Kidney (tissue), 14 donors: ENCODE measurements around the gene LDLRAD3. TPM values are rescaled to one million over a fixed set of nuclear protein-coding genes. Genes with fewer than 3 reads are reported as not detected.

ENCODE experiments used
- DNase-seq, 5 donors: peaks; one replicate each; pipeline ENCODE4 v3.0.0-alpha.2; 2013 to 2020
- FAIRE-seq: peaks from 2 replicates; lab custom pipeline; 2012; peaks lifted over from hg19 to GRCh38; lab: Jason Lieb, UNC
- H3K27ac ChIP-seq, 2 donors: one replicate each; pipeline ENCODE4 v1.7.0; 2013; ENCODE audit warnings: low read depth in 2 of 2, low read length in 2 of 2, inconsistent platforms in 1 of 2
- H3K27me3 ChIP-seq: one replicate; pipeline ENCODE4 v1.7.1; 2013; ENCODE audit warnings: low read length, inconsistent platforms; ENCODE audit not compliant: control insufficient read depth, insufficient read depth
- H3K36me3 ChIP-seq, 3 donors: one replicate each; pipeline versions ENCODE4 v1.7.0 to v1.7.1; 2013; ENCODE audit warnings: low read length in 3 of 3, control low read depth in 1 of 3, inconsistent platforms in 1 of 3; ENCODE audit not compliant: insufficient read depth in 3 of 3, control insufficient read depth in 2 of 3
- H3K4me1 ChIP-seq, 3 donors: one replicate each; pipeline versions ENCODE4 v1.7.0 to v1.7.1; 2013; ENCODE audit warnings: low read length in 3 of 3, inconsistent platforms in 1 of 3, low read depth in 1 of 3; ENCODE audit not compliant: control insufficient read depth in 2 of 3, insufficient read depth in 2 of 3
- H3K4me3 ChIP-seq, 3 donors: one replicate each; pipeline versions ENCODE4 v1.7.0 to v1.8.1; 2013; ENCODE audit warnings: low read length in 3 of 3, control low read depth in 1 of 3, inconsistent platforms in 1 of 3
- H3K9ac ChIP-seq, 3 donors: one replicate each; pipeline versions ENCODE4 v1.7.0 to v1.7.1; 2013; ENCODE audit warnings: low read length in 3 of 3, control low read depth in 1 of 3, inconsistent platforms in 1 of 3
- H3K9me3 ChIP-seq, 3 donors: one replicate each; pipeline versions ENCODE4 v1.7.0 to v1.7.1; 2013; ENCODE audit warnings: low read length in 3 of 3, control low read depth in 1 of 3, inconsistent platforms in 1 of 3; ENCODE audit not compliant: control insufficient read depth in 2 of 3, insufficient read depth in 1 of 3
- CTCF ChIP-seq: IDR thresholded peaks from 3 replicates; pipeline ENCODE4 v1.5.1; 2012; ENCODE audit warnings: mild to moderate bottlenecking, moderate library complexity, borderline replicate concordance; ENCODE audit not compliant: insufficient read depth; ENCODE audit errors: extremely low read depth
- intact Hi-C: fragments of 100-400 bp; cut with DNase I; formaldehyde crosslinking; loops from one replicate; pipeline ENCODE4 v1.11.1; 2022
- polyA plus RNA-seq: library from polyadenylated mRNA; stranded (reverse); fragments of 350-450 nt; fragmentation: Illumina TruSeq; extraction: RNeasy Lipid Tissue Mini Kit (QIAGEN cat#74804); gene quantifications from one replicate; pipeline ENCODE4 v1.2.3, GENCODE V29; 2014; ENCODE audit warnings: low read depth, low replicate concordance; ENCODE audit not compliant: insufficient read depth
- total RNA-seq: library from RNA; stranded (reverse); fragmentation: NEBNext Ultra II Directional; extraction: Animal tissue kit (Norgen Biotek cat#: 25700); gene quantifications from one replicate; pipeline ENCODE4 v1.2.1, GENCODE V29; 2021
- donor health status: control.
- donor health status: control.
- donor health status: control.
- donor health status: control.
- donor health status: control.
- donor health status: DM: yes; HTN: yes; CAD: no.
- donor health status: Normal renal cell carcinoma (clear cell type).

LDLRAD3 gene
- total and polyA plus RNA-seq, 2 donors from 2014 or later: 1.2 to 14.2 TPM

GRCh38 chr11:36201411-36201810 lies 257.5 kb downstream of the LDLRAD3 start:
- Histone ChIP-seq H3K36me3 (no peaks in the 10 kb centered on the region), H3K9me3 (no peaks in the 10 kb centered on the region), H3K27ac (no peak overlapping the region), H3K4me1 (peaks cover 4% of the 10 kb centered on the region in 3 donors), H3K4me3 (no peak overlapping the region), H3K9ac (no peak overlapping the region), H3K27me3 (no peaks in the 10 kb centered on the region)
- no peak for DNase-seq
- intact Hi-C loops: no loop called here
- TF ChIP-seq CTCF: no peak
- FAIRE-seq: no peak

- TF ChIP-seq CTCF: no peak
- no peaks in the 10 kb centered on the region for H3K9me3 ChIP-seq
- H3K27ac ChIP-seq: no peak overlapping the region
- H3K9ac ChIP-seq: no peak overlapping the region
- H3K36me3 ChIP-seq: no peaks in the 10 kb centered on the region
- FAIRE-seq (no peak), DNase-seq (no peak)
- no peaks in the 10 kb centered on the region for H3K4me1 ChIP-seq
- no peaks in the 10 kb centered on the region for H3K27me3 ChIP-seq
- intact Hi-C loops: no loop called here
- H3K4me3 ChIP-seq: no peak overlapping the region
These were observed 261.7 kb downstream of the LDLRAD3 start for GRCh38 chr11:36205536-36205935.

- no peak for FAIRE-seq
These were observed 266.7 kb downstream of the LDLRAD3 start for GRCh38 chr11:36210529-36210928.

More at GRCh38 chr11:36210529-36210928, 266.7 kb downstream of the LDLRAD3 start:
- no peaks in the 10 kb centered on the region for H3K9me3 ChIP-seq
- H3K27ac ChIP-seq: no peak overlapping the region
- DNase-seq: no peak
- intact Hi-C loops: no loop called here
- H3K27me3 ChIP-seq: no peaks in the 10 kb centered on the region
- no peak overlapping the region for H3K9ac ChIP-seq
- TF ChIP-seq CTCF: no peak
- peaks cover 0 to 3% (median 3%) of the 10 kb centered on the region in 3 donors for H3K4me1 ChIP-seq
- no peak overlapping the region for H3K4me3 ChIP-seq
- no peaks in the 10 kb centered on the region for H3K36me3 ChIP-seq
